Endodermal cell (in vitro differentiated cells): ENCODE results near the gene DRD2. TPM values are rescaled to one million over a fixed set of nuclear protein-coding genes. Genes with fewer than 3 reads are reported as not detected.

Experiments
- DNase-seq: peaks from one replicate; pipeline ENCODE4 v3.0.0-alpha.2; 2017
- H3K27ac ChIP-seq: 2 replicates; pipeline ENCODE4 v1.5.1; 2013; ENCODE audit warnings: mild to moderate bottlenecking, low read depth, low read length, moderate library complexity
- H3K27me3 ChIP-seq: 2 replicates; pipeline ENCODE4 v1.6.1; 2013; ENCODE audit warnings: mild to moderate bottlenecking, low read length, moderate library complexity; ENCODE audit not compliant: insufficient read depth, control insufficient read depth, poor library complexity, severe bottlenecking
- H3K36me3 ChIP-seq: 2 replicates; pipeline ENCODE4 v1.7.0; 2013; ENCODE audit warnings: mild to moderate bottlenecking, low read length, moderate library complexity; ENCODE audit not compliant: control insufficient read depth, insufficient read depth
- H3K4me1 ChIP-seq: one replicate; pipeline ENCODE4 v1.7.0; 2013; ENCODE audit warnings: low read length; ENCODE audit not compliant: control insufficient read depth, insufficient read depth
- H3K4me3 ChIP-seq: 2 replicates; pipeline ENCODE4 v1.5.1; 2013; ENCODE audit warnings: mild to moderate bottlenecking, low read length, moderate library complexity
- H3K9ac ChIP-seq: 2 replicates; pipeline ENCODE4 v1.6.1; 2013; ENCODE audit warnings: mild to moderate bottlenecking, low read length, moderate library complexity; ENCODE audit not compliant: poor library complexity, severe bottlenecking; ENCODE audit errors: extremely low read depth
- H3K9me3 ChIP-seq: 2 replicates; pipeline ENCODE4 v1.6.1; 2013; ENCODE audit warnings: mild to moderate bottlenecking, low read length, moderate library complexity; ENCODE audit not compliant: control insufficient read depth
- H3K27ac Mint-ChIP-seq: 2 replicates; pipeline ENCODE4 v1.8.0; 2020; ENCODE audit warnings: mixed read lengths
- H3K27me3 Mint-ChIP-seq: 2 replicates; pipeline ENCODE4 v1.8.0; 2021; ENCODE audit warnings: mild to moderate bottlenecking, mixed read lengths; ENCODE audit not compliant: insufficient read depth
- H3K36me3 Mint-ChIP-seq: 2 replicates; pipeline ENCODE4 v1.8.0; 2020; ENCODE audit warnings: low read depth, mixed read lengths
- H3K4me1 Mint-ChIP-seq: 2 replicates; pipeline ENCODE4 v1.8.0; 2020; ENCODE audit warnings: mixed read lengths
- H3K4me3 Mint-ChIP-seq: 2 replicates; pipeline ENCODE4 v1.8.0; 2020; ENCODE audit warnings: mild to moderate bottlenecking, moderate library complexity, mixed read lengths
- H3K9me3 Mint-ChIP-seq: 2 replicates; pipeline ENCODE4 v1.8.0; 2020; ENCODE audit warnings: mild to moderate bottlenecking, mixed read lengths
- WGBS, 2 experiments: methylation state at CpG; one replicate each; pipeline versions ENCODE4 v1.1.5 to v1.1.7; 2013; ENCODE audit warnings: missing lambda C conversion rate in 2 of 2, mixed read lengths in 1 of 2; ENCODE audit not compliant: insufficient coverage in 1 of 2, insufficient read length in 1 of 2; 5-methylcytosine and 5-hydroxymethylcytosine counted together
- total RNA-seq, 2 donors: library from RNA; stranded (reverse); fragmentation: NEBNext Ultra II Directional in 1 of 2; extraction: Animal tissue kit (Norgen Biotek cat#: 25700) in 1 of 2; gene quantifications; 2 replicates in 1 of 2; 3 replicates in 1 of 2; pipeline ENCODE4 v1.2.1, GENCODE V29; 2021
- TF ChIP-seq, protein P1 (sequence below): fragments of 200-600 bp; sonication (generic); conservative IDR thresholded peaks from 2 replicates; pipeline ENCODE4 v1.5.0; 2021; ENCODE audit warnings: antibody characterized with exemption, mild to moderate bottlenecking

Gene DRD2
- total RNA-seq, 2 donors from 2014 or later = 0.35 to 2.1 TPM

DNA sequence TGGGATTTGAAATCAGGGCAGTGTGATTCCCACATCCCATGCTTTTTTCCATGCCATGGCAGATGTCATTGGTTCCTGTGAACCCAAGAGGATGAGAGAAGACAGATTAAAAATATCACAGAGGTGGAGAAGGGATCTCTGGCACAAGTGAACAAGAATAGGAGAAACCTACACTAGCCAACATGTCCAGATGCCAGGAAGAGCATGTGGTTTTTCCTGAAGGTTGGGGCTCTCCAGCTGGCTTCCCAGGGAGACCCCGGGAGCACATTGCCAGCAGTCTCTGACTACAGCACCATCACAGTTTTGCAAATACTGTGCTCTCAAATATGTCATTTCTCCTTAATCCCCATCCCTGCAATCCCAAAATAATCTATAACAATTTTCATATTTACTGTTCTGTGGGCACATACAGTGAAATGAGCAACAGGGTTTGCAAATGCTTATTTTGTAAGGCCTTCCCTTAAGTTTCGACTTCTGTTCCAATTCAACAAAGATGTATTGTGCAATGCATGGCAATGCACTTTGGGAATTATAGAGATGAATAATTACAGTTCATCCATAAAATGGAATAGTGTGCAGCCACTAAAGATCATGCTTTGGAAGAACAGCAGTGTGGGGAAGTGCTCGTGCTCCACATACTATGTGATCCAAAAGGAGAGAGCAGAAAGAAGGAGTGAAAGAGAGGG is 82.8 kb downstream of the DRD2 start:
- TF ChIP-seq, protein P1, sequence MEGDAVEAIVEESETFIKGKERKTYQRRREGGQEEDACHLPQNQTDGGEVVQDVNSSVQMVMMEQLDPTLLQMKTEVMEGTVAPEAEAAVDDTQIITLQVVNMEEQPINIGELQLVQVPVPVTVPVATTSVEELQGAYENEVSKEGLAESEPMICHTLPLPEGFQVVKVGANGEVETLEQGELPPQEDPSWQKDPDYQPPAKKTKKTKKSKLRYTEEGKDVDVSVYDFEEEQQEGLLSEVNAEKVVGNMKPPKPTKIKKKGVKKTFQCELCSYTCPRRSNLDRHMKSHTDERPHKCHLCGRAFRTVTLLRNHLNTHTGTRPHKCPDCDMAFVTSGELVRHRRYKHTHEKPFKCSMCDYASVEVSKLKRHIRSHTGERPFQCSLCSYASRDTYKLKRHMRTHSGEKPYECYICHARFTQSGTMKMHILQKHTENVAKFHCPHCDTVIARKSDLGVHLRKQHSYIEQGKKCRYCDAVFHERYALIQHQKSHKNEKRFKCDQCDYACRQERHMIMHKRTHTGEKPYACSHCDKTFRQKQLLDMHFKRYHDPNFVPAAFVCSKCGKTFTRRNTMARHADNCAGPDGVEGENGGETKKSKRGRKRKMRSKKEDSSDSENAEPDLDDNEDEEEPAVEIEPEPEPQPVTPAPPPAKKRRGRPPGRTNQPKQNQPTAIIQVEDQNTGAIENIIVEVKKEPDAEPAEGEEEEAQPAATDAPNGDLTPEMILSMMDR = no peak
- no peak overlapping the region for H3K9ac ChIP-seq
- Mint-ChIP-seq H3K4me1 (peaks cover under 1% of the 10 kb centered on the region), H3K9me3 (no peaks in the 10 kb centered on the region), H3K36me3 (no peaks in the 10 kb centered on the region), H3K27ac (no peak overlapping the region), H3K27me3 (peaks cover 20% of the 10 kb centered on the region), H3K4me3 (no peak overlapping the region)
- no peaks in the 10 kb centered on the region for H3K36me3 ChIP-seq
- no peak for DNase-seq
- 94 to 100% methylated on average over 3 of the region's 3 CpGs for WGBS, 2 experiments
- no peaks in the 10 kb centered on the region for H3K4me1 ChIP-seq
- peaks cover 55% of the 10 kb centered on the region for H3K27me3 ChIP-seq
- no peaks in the 10 kb centered on the region for H3K9me3 ChIP-seq
- no peak overlapping the region for H3K4me3 ChIP-seq
- no peak overlapping the region for H3K27ac ChIP-seq

DNA sequence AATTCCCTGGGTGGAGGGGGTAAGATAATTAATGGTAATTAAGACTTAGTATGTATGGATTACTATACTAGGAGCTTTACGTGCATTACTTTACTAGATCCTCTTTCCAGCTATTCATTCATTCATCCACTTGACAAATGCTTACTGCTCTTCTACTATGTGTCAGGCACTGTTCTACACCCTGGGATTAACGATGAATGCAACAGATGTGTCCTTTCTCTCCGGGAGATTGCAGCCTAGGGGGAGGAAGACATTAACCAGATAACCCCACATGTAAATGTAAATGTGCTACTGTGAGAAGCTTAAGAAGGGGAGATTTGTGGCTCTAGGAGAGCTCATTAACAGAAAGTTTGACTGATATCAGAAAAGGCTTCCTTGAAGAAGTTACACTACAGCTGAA is 85.9 kb downstream of the DRD2 start:
- H3K27me3 Mint-ChIP-seq = peaks cover 18% of the 10 kb centered on the region
- H3K4me3 Mint-ChIP-seq = no peak overlapping the region
- Histone ChIP-seq H3K36me3 (no peaks in the 10 kb centered on the region), H3K9ac (no peak overlapping the region), H3K27me3 (peaks cover 62% of the 10 kb centered on the region), H3K4me1 (peaks cover 2% of the 10 kb centered on the region), H3K4me3 (no peak overlapping the region), H3K9me3 (no peaks in the 10 kb centered on the region), H3K27ac (no peak overlapping the region)
- TF ChIP-seq, protein P1 = no peak
- WGBS, 2 experiments = 20 to 32% methylated on average over 2 to 3 of the region's 3 CpGs
- H3K27ac Mint-ChIP-seq = no peak overlapping the region
- H3K36me3 Mint-ChIP-seq = no peaks in the 10 kb centered on the region
- DNase-seq = no peak
- peaks cover 16% of the 10 kb centered on the region for H3K4me1 Mint-ChIP-seq
- no peaks in the 10 kb centered on the region for H3K9me3 Mint-ChIP-seq

DNA sequence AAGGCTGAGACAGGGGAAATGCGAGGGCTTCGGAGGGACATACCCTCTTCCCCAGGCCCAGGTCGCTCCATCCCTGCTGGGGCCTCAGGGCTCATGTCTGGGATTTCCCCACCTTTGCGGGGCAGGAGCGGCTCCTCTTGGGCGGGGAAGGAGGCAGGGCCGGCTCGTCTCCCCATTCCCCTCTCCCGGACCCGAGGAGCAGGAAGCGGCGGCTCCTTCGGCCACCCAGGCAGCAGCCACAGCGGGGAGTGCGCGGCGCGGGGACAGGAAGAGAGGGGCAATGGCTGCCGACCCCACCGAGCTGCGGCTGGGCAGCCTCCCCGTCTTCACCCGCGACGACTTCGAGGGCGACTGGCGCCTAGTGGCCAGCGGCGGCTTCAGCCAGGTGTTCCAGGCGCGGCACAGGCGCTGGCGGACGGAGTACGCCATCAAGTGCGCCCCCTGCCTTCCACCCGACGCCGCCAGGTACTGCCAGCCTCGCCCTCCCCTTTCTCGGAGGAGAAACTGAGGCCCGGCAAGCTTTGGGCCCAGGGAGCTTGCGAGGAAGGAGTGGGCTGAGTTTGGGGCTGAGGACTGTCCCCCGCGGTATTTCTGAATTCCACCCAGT is 87.5 kb downstream of the DRD2 start, which contains the start of gene ANKK1:
Gene ANKK1, plus strand, starts transcription at position 175 of the 607 bp plus-strand sequence. Its CDS starts 106 bp downstream, at position 281.
- WGBS, 2 experiments = 23 to 25% methylated on average over 17 to 46 of the region's 46 CpGs
- TF ChIP-seq, protein P1 = peak; percentile 96
- H3K27me3 ChIP-seq = peaks cover 46% of the 10 kb centered on the region
- Mint-ChIP-seq H3K9me3 (no peaks in the 10 kb centered on the region), H3K4me3 (peak within 1 kb of the TSS; percentile 39), H3K36me3 (no peaks in the 10 kb centered on the region), H3K27me3 (peaks cover 23% of the 10 kb centered on the region), H3K27ac (no peak within 1 kb of the TSS), H3K4me1 (peaks cover 16% of the 10 kb centered on the region)
- no peaks in the 10 kb centered on the region for H3K36me3 ChIP-seq
- no peak within 1 kb of the TSS for H3K27ac ChIP-seq
- no peak within 1 kb of the TSS for H3K4me3 ChIP-seq
- DNase-seq = peak; percentile 92
- H3K9ac ChIP-seq = no peak within 1 kb of the TSS
- no peaks in the 10 kb centered on the region for H3K9me3 ChIP-seq
- H3K4me1 ChIP-seq = peaks cover 2% of the 10 kb centered on the region
